BLaER1 treated with 17β-estradiol and CSF1 and Interleukin-3, amounts not matched to agents 10 nM and 100 nM (cell line): ENCODE measurements around the gene GAS7.

Experiments
- H3K27ac ChIP-seq, 11 experiments: shearing (Covaris generic); formaldehyde crosslinking; 2 replicates each; pipeline ENCODE4 v1.8.1; 2022
- H3K27me3 ChIP-seq, 11 experiments: shearing (Covaris generic); formaldehyde crosslinking; 2 replicates each; pipeline ENCODE4 v1.8.1; 2022
- H3K36me3 ChIP-seq, 11 experiments: shearing (Covaris generic); formaldehyde crosslinking; 2 replicates each; pipeline ENCODE4 v1.8.1; 2022
- H3K4me1 ChIP-seq, 10 experiments: shearing (Covaris generic); formaldehyde crosslinking; 2 replicates each; pipeline ENCODE4 v1.8.1; 2022
- H3K4me2 ChIP-seq, 11 experiments: shearing (Covaris generic); formaldehyde crosslinking; 2 replicates each; pipeline ENCODE4 v1.8.1; 2022
- H3K4me3 ChIP-seq, 10 experiments: shearing (Covaris generic); formaldehyde crosslinking; 2 replicates each; pipeline ENCODE4 v1.8.1; 2022
- H3K9ac ChIP-seq, 11 experiments: shearing (Covaris generic); formaldehyde crosslinking; 2 replicates each; pipeline ENCODE4 v1.8.1; 2022
- H3K9me3 ChIP-seq, 11 experiments: shearing (Covaris generic); formaldehyde crosslinking; replicated peaks in 1 of 11; 2 replicates each; pipeline ENCODE4 v1.8.1; 2022
- H4K20me1 ChIP-seq, 11 experiments: shearing (Covaris generic); formaldehyde crosslinking; 2 replicates each; pipeline ENCODE4 v1.8.1; 2022
- Cebpa-rat ChIP-seq, 11 experiments: shearing (Covaris generic); IDR thresholded peaks; 2 replicates each; pipeline ENCODE4 v1.8.1; 2022

GAS7 gene

GRCh38 chr17:10069301-10069700 lies 129.1 kb downstream of the GAS7 start:
- peaks cover 5 to 100% (median 75%) of the 10 kb centered on the region in 10 experiments for H3K4me1 ChIP-seq
- peak overlapping the region in 9 of 11 experiments; percentile 12 to 99 (median 50); a peak in 14 of 22 replicates for H3K27ac ChIP-seq
- peak overlapping the region in 5 of 11 experiments; percentile 24 to 75 (median 39); a peak in 9 of 22 replicates for H3K4me2 ChIP-seq
- TF ChIP-seq Cebpa-rat (IDR thresholded peaks at IDR 0.05) = no peak
- peaks cover 0 to 61% (median 18%) of the 10 kb centered on the region in 11 experiments; a peak in 14 of 22 replicates for H4K20me1 ChIP-seq
- peaks cover 15 to 36% (median 20%) of the 10 kb centered on the region in 11 experiments for H3K9me3 ChIP-seq
- peak overlapping the region in 1 of 11 experiments; percentile 14; a peak in 1 of 22 replicates for H3K9ac ChIP-seq
- H3K36me3 ChIP-seq = peaks cover 0 to 84% (median 28%) of the 10 kb centered on the region in 11 experiments; a peak in 18 of 22 replicates
- H3K27me3 ChIP-seq = no peaks in the 10 kb centered on the region
- H3K4me3 ChIP-seq = no peak overlapping the region

- Histone ChIP-seq H3K4me3 (no peak overlapping the region), H3K4me1 (peaks cover 22 to 98% (median 75%) of the 10 kb centered on the region in 10 experiments), H3K9ac (no peak overlapping the region), H3K4me2 (peak overlapping the region in 5 of 11 experiments; percentile 12 to 75 (median 39); a peak in 7 of 22 replicates), H3K27ac (peak overlapping the region in 9 of 11 experiments; percentile 22 to 99 (median 50); a peak in 15 of 22 replicates), H4K20me1 (peaks cover 0 to 49% (median 8%) of the 10 kb centered on the region in 11 experiments; a peak in 13 of 22 replicates), H3K9me3 (peaks cover 15 to 36% (median 21%) of the 10 kb centered on the region in 11 experiments), H3K36me3 (peaks cover 0 to 68% (median 28%) of the 10 kb centered on the region in 11 experiments; a peak in 18 of 22 replicates), H3K27me3 (no peaks in the 10 kb centered on the region)
- TF ChIP-seq Cebpa-rat (IDR thresholded peaks at IDR 0.05) = no peak
Observed at GRCh38 chr17:10067446-10068143, 130.8 kb downstream of the GAS7 start.

- no peaks in the 10 kb centered on the region for H3K27me3 ChIP-seq
- peaks cover 0 to 23% (median 0%) of the 10 kb centered on the region in 11 experiments; a peak in 3 of 22 replicates for H4K20me1 ChIP-seq
- H3K4me3 ChIP-seq = no peak overlapping the region; a peak in 1 of 20 replicates
- peak overlapping the region; percentile 68 to 95 (median 91) for H3K4me2 ChIP-seq
- no peak for TF ChIP-seq Cebpa-rat (IDR thresholded peaks at IDR 0.05)
- H3K27ac ChIP-seq = peak overlapping the region; percentile 95 to 99 (median 97)
- H3K4me1 ChIP-seq = peaks cover 52 to 99% (median 84%) of the 10 kb centered on the region in 10 experiments
- H3K36me3 ChIP-seq = peaks cover 0 to 68% (median 24%) of the 10 kb centered on the region in 11 experiments; a peak in 18 of 22 replicates
- H3K9ac ChIP-seq = peak overlapping the region; percentile 78 to 87 (median 85)
- peaks cover 15 to 36% (median 21%) of the 10 kb centered on the region in 11 experiments for H3K9me3 ChIP-seq
Observed at GRCh38 chr17:10064536-10064935, 133.9 kb downstream of the GAS7 start.

GRCh38 chr17:10063730-10064241 lies 134.6 kb downstream of the GAS7 start:
- peaks cover 0 to 17% (median 0%) of the 10 kb centered on the region in 11 experiments; a peak in 2 of 22 replicates for H4K20me1 ChIP-seq
- peaks cover 15 to 36% (median 21%) of the 10 kb centered on the region in 11 experiments for H3K9me3 ChIP-seq
- H3K36me3 ChIP-seq = peaks cover 0 to 61% (median 24%) of the 10 kb centered on the region in 11 experiments; a peak in 18 of 22 replicates
- peak overlapping the region; percentile 86 to 95 (median 92) for H3K4me2 ChIP-seq
- no peaks in the 10 kb centered on the region for H3K27me3 ChIP-seq
- no peak overlapping the region for H3K4me3 ChIP-seq
- peaks cover 60 to 99% (median 85%) of the 10 kb centered on the region in 10 experiments for H3K4me1 ChIP-seq
- peak; percentile 98 to 100 (median 99) for TF ChIP-seq Cebpa-rat (IDR thresholded peaks at IDR 0.05)
- H3K9ac ChIP-seq = peak overlapping the region; percentile 78 to 87 (median 86)
- H3K27ac ChIP-seq = peak overlapping the region; percentile 95 to 99 (median 97)

GRCh38 chr17:10062691-10063385 lies 135.6 kb downstream of the GAS7 start:
- H3K4me1 ChIP-seq = peaks cover 68 to 98% (median 88%) of the 10 kb centered on the region in 10 experiments
- H3K27ac ChIP-seq = peak overlapping the region; percentile 95 to 99 (median 97)

GRCh38 chr17:10061111-10061845 lies 137.1 kb downstream of the GAS7 start:
- Histone ChIP-seq H3K4me2 (peak overlapping the region; percentile 86 to 95 (median 92)), H3K9ac (peak overlapping the region; percentile 72 to 87 (median 83); a peak in 21 of 22 replicates), H3K36me3 (peaks cover 0 to 48% (median 15%) of the 10 kb centered on the region in 11 experiments; a peak in 17 of 22 replicates), H3K4me3 (peak overlapping the region in 1 of 10 experiments; percentile 22; a peak in 3 of 20 replicates), H3K27ac (peak overlapping the region; percentile 95 to 99 (median 97)), H3K27me3 (no peaks in the 10 kb centered on the region), H3K4me1 (peaks cover 68 to 94% (median 84%) of the 10 kb centered on the region in 10 experiments), H4K20me1 (peaks cover 0 to 15% (median 0%) of the 10 kb centered on the region in 11 experiments; a peak in 2 of 22 replicates), H3K9me3 (peaks cover 15 to 29% (median 23%) of the 10 kb centered on the region in 11 experiments)
- no peak for TF ChIP-seq Cebpa-rat (IDR thresholded peaks at IDR 0.05)

More at GRCh38 chr17:10062691-10063385, 135.6 kb downstream of the GAS7 start:
- peaks cover 15 to 36% (median 21%) of the 10 kb centered on the region in 11 experiments for H3K9me3 ChIP-seq
- peaks cover 0 to 15% (median 0%) of the 10 kb centered on the region in 11 experiments; a peak in 2 of 22 replicates for H4K20me1 ChIP-seq
- H3K27me3 ChIP-seq = no peaks in the 10 kb centered on the region
- peak overlapping the region; percentile 74 to 87 (median 83) for H3K9ac ChIP-seq
- H3K4me2 ChIP-seq = peak overlapping the region; percentile 86 to 95 (median 92)
- no peak for TF ChIP-seq Cebpa-rat (IDR thresholded peaks at IDR 0.05)
- H3K36me3 ChIP-seq = peaks cover 0 to 59% (median 24%) of the 10 kb centered on the region in 11 experiments; a peak in 18 of 22 replicates
- peak overlapping the region in 2 of 10 experiments; percentile 13 to 21; a peak in 1 of 20 replicates for H3K4me3 ChIP-seq

GRCh38 chr17:10060526-10060925 lies 137.9 kb downstream of the GAS7 start:
- peaks cover 68 to 94% (median 85%) of the 10 kb centered on the region in 10 experiments for H3K4me1 ChIP-seq
- peaks cover 8 to 25% (median 16%) of the 10 kb centered on the region in 11 experiments for H3K9me3 ChIP-seq
- peak overlapping the region; percentile 95 to 99 (median 97) for H3K27ac ChIP-seq
- peaks cover 0 to 48% (median 10%) of the 10 kb centered on the region in 11 experiments; a peak in 16 of 22 replicates for H3K36me3 ChIP-seq
- peak overlapping the region; percentile 72 to 87 (median 83); a peak in 19 of 22 replicates for H3K9ac ChIP-seq
- peak overlapping the region; percentile 86 to 95 (median 92) for H3K4me2 ChIP-seq
- no peak overlapping the region for H3K4me3 ChIP-seq
- TF ChIP-seq Cebpa-rat (IDR thresholded peaks at IDR 0.05) = no peak
- H4K20me1 ChIP-seq = peaks cover 0 to 15% (median 0%) of the 10 kb centered on the region in 11 experiments; a peak in 2 of 22 replicates
- no peaks in the 10 kb centered on the region for H3K27me3 ChIP-seq
